HUES48 (cell line): ENCODE results near the gene METTL15.
A peak's percentile ranks its signal among the peaks of the same experiment; 100 is the strongest.
"Not testable (repeated sequence)": the region's sequence is repeated elsewhere in the genome, so short reads cannot be mapped to it uniquely, and the experiment has no call there.

Experiments
- H3K27ac ChIP-seq: one replicate; pipeline ENCODE4 v1.7.0; 2013; ENCODE audit warnings: low read depth, low read length, inconsistent platforms
- H3K27me3 ChIP-seq: 2 replicates; pipeline ENCODE4 v1.6.1; 2013; ENCODE audit warnings: mild to moderate bottlenecking, low read length; ENCODE audit not compliant: control insufficient read depth, insufficient read depth
- H3K36me3 ChIP-seq: 2 replicates; pipeline ENCODE4 v1.6.1; 2013; ENCODE audit warnings: low read length; ENCODE audit not compliant: control insufficient read depth, insufficient read depth
- H3K4me1 ChIP-seq: 2 replicates; pipeline ENCODE4 v1.6.1; 2013; ENCODE audit warnings: mild to moderate bottlenecking, low read length; ENCODE audit not compliant: control insufficient read depth, insufficient read depth
- H3K4me3 ChIP-seq: 2 replicates; pipeline ENCODE4 v1.5.1; 2013; ENCODE audit warnings: mild to moderate bottlenecking, low read depth, low read length
- H3K9ac ChIP-seq: 2 replicates; pipeline ENCODE4 v1.6.1; 2013; ENCODE audit warnings: mild to moderate bottlenecking, low read depth, low read length, moderate library complexity
- H3K9me3 ChIP-seq: 2 replicates; pipeline ENCODE4 v1.6.1; 2013; ENCODE audit warnings: low read length; ENCODE audit not compliant: control insufficient read depth, insufficient read depth

The METTL15 gene

GRCh38 chr11:28098257-28098656 is 9.9 kb upstream of the METTL15 start:
- H3K4me1 ChIP-seq = no peaks in the 10 kb centered on the region
- H3K27ac ChIP-seq = no peak overlapping the region
- H3K9me3 ChIP-seq = no peaks in the 10 kb centered on the region
- H3K36me3 ChIP-seq = peaks cover 35% of the 10 kb centered on the region
- no peak overlapping the region for H3K4me3 ChIP-seq
- no peak overlapping the region for H3K9ac ChIP-seq
- no peaks in the 10 kb centered on the region for H3K27me3 ChIP-seq

GRCh38 chr11:28099715-28100114 is 8.5 kb upstream of the METTL15 start:
- Histone ChIP-seq H3K36me3 (peaks cover 25% of the 10 kb centered on the region), H3K27ac (no peak overlapping the region), H3K27me3 (no peaks in the 10 kb centered on the region), H3K4me3 (no peak overlapping the region), H3K4me1 (no peaks in the 10 kb centered on the region), H3K9ac (no peak overlapping the region), H3K9me3 (no peaks in the 10 kb centered on the region)

DNA sequence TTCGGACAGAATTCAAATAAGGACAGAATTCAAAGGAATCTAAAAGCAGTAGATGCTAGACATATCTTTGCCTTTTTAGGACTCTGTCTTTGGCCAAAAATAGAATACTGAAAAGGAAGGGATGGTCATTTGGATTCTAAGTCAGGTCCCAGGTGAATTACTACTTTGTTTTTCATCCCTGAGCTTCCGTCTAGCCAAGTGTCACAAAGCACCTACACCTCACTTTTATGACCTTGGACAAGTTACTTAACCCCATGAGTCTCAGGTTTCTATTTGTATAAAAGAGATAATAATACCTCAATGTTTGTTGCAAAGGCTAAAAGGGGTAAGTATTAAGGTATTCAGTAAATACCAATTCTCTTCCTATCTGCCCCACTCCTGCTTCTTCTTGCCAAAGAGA is 7.5 kb upstream of the METTL15 start:
- H3K27me3 ChIP-seq = no peaks in the 10 kb centered on the region
- no peaks in the 10 kb centered on the region for H3K4me1 ChIP-seq
- H3K4me3 ChIP-seq = no peak overlapping the region
- H3K36me3 ChIP-seq = peaks cover 19% of the 10 kb centered on the region
- no peaks in the 10 kb centered on the region for H3K9me3 ChIP-seq
- no peak overlapping the region for H3K9ac ChIP-seq
- no peak overlapping the region for H3K27ac ChIP-seq

DNA sequence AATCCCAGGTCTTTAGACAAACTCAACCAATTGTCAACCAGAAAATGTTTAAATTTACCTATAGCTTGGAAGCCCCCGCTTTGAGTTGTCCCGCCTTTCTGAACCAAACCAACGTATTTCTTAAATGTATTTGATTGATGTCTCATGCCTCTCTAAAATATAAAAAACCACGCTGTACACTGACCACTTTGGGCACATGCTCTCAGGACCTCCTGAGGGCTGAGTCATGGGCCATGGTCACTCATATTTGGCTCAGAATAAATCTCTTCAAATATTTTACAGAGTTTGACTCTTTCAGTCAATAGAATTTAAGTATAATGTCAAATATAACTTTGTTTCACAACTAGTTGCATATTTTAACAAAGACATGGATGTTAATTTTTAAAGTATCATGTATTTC is 5.9 kb upstream of the METTL15 start:
- not testable (repeated sequence) for H3K9me3 ChIP-seq, H3K27me3 ChIP-seq, H3K27ac ChIP-seq, H3K36me3 ChIP-seq, H3K4me3 ChIP-seq, H3K9ac ChIP-seq, H3K4me1 ChIP-seq

DNA sequence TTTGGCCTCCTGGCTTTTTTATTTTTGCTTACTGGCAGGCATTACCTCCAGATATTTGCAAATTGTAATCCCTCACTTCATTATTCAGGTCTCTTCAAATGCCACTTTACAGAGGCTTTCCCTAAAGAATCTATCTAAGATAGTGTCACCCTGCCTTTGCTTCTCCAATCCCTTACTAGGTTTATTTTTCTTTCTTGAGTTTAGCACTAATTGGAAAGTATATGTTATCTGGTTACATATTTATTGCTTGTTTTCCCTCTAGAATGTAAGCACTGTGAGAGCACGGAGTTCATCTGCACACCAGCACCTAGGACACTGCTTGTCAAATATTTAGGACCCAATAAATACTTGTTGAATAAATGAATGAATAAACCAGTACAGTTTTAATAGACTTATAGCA is 3.8 kb upstream of the METTL15 start:
- H3K27ac ChIP-seq = no peak overlapping the region
- H3K36me3 ChIP-seq = no peaks in the 10 kb centered on the region
- peaks cover 9% of the 10 kb centered on the region for H3K4me1 ChIP-seq
- H3K9ac ChIP-seq = no peak overlapping the region
- no peaks in the 10 kb centered on the region for H3K9me3 ChIP-seq
- no peaks in the 10 kb centered on the region for H3K27me3 ChIP-seq
- H3K4me3 ChIP-seq = no peak overlapping the region

DNA sequence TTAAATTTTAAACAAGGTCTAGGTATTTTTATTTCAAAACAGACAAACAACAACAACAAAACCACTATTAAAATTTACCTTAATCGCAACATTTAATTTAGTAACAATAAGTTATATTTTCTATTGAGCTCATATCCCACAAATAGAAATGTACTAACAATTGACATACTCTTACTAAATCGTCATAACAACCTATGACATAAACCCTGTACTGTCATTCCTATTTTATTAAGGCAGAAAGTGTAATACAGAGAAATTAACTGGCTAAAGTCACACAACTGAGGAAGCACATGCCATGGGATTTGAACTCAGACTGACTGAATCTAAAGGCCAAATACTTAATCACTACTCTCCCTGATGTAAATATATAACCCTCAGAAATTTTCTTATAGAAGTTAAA is 3.2 kb upstream of the METTL15 start:
- H3K4me3 ChIP-seq = no peak overlapping the region
- H3K36me3 ChIP-seq = no peaks in the 10 kb centered on the region
- no peaks in the 10 kb centered on the region for H3K9me3 ChIP-seq
- no peaks in the 10 kb centered on the region for H3K27me3 ChIP-seq
- H3K27ac ChIP-seq = no peak overlapping the region
- H3K9ac ChIP-seq = no peak overlapping the region
- H3K4me1 ChIP-seq = peaks cover 9% of the 10 kb centered on the region

- Histone ChIP-seq H3K9me3 (no peaks in the 10 kb centered on the region), H3K27ac (no peak overlapping the region), H3K4me1 (peaks cover 9% of the 10 kb centered on the region), H3K4me3 (peak overlapping the region; percentile 22; the same call in 1 of the 2 replicates), H3K9ac (no peak overlapping the region), H3K36me3 (no peaks in the 10 kb centered on the region), H3K27me3 (no peaks in the 10 kb centered on the region)
Measured at GRCh38 chr11:28105869-28106268, 2.3 kb upstream of the METTL15 start.

DNA sequence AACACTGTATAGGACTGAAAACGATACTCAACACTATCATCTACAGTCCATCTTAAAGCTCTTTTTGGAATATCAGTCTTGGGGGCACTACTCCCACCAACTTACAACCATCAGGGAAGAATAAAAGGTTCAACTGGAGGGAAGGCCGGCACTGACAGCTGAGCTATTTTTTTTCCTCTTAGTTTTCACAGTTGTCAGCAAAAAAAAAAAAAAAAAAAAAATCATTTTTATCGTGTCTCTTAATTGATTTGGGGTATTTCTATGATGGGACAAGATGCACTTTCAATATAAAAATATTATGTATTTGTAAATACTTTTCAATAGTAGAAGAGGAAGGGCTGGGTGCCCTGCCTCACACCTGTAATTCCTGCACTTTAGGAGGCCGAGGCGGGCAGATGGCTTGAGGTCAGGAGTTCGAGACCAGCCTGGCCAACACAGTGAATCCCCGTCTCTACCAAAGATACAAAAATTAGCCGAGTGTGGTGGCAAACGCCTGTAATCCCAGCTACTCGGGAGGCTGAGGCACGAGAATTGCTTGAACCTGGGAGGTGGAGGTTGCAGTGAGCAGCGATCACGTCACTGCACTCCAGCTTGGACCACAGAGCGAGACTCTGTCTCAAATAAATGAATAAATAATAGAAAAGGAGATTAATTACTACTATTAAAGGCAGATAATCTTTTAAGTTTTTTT is 1.7 kb upstream of the METTL15 start:
- Histone ChIP-seq H3K27ac (no peak overlapping the region), H3K9me3 (no peaks in the 10 kb centered on the region), H3K27me3 (no peaks in the 10 kb centered on the region), H3K4me3 (peak overlapping the region; percentile 93), H3K36me3 (no peaks in the 10 kb centered on the region), H3K9ac (no peak overlapping the region), H3K4me1 (peaks cover 9% of the 10 kb centered on the region)

- Histone ChIP-seq H3K36me3 (peaks cover under 1% of the 10 kb centered on the region; the same call in 1 of the 2 replicates), H3K9ac (peak overlapping the region; percentile 80), H3K9me3 (no peaks in the 10 kb centered on the region), H3K27ac (peak overlapping the region; percentile 95), H3K27me3 (no peaks in the 10 kb centered on the region), H3K4me3 (peak overlapping the region; percentile 93), H3K4me1 (peaks cover 9% of the 10 kb centered on the region)
Measured at GRCh38 chr11:28107191-28107749, 918 bp upstream of the METTL15 start.

DNA sequence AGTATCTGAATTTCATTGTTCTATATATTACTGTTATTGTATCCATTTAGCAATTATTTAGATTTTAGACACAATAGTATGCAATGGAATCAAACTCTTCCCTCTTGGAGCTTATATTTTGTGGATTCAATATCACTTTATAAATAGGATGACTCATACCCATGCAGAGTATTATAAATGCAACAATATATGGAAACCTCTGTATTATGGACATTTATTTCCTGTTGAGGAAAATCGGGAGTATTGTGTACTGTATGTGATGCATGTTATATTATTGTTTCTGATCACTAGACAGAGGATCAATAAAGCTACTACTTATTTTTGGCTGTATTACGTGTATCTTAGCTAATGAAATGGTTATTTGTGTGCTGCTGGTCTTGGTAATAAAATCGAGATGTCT is 770 bp downstream of the METTL15 start:
- Histone ChIP-seq H3K27me3 (no peaks in the 10 kb centered on the region), H3K27ac (peak overlapping the region; percentile 86), H3K36me3 (peaks cover 9% of the 10 kb centered on the region; the same call in 1 of the 2 replicates), H3K4me3 (peak overlapping the region; percentile 93), H3K9me3 (no peaks in the 10 kb centered on the region), H3K9ac (no peak overlapping the region), H3K4me1 (peaks cover 9% of the 10 kb centered on the region)

- H3K36me3 ChIP-seq = peaks cover 17% of the 10 kb centered on the region
- H3K9ac ChIP-seq = peak overlapping the region; percentile 89
- H3K4me1 ChIP-seq = peaks cover 9% of the 10 kb centered on the region
Measured at GRCh38 chr11:28110108-28110820, 2.1 kb downstream of the METTL15 start.

More at GRCh38 chr11:28110108-28110820, 2.1 kb downstream of the METTL15 start:
- Histone ChIP-seq H3K4me3 (peak overlapping the region; percentile 91), H3K9me3 (no peaks in the 10 kb centered on the region), H3K27ac (peak overlapping the region; percentile 91), H3K27me3 (no peaks in the 10 kb centered on the region)
